KBM-7 (cell line): ENCODE results near the gene SBNO2.

Experiments used
- DNase-seq: peaks from one replicate; pipeline ENCODE4 v3.0.0-alpha.2; 2015
- in situ Hi-C: fragments of 300-500 bp; cut with MboI; formaldehyde crosslinking; loops from 2 replicates; pipeline ENCODE4 v1.14.3; 2020; ENCODE audit warnings: low sequenced_read_pairs, low pct_unique_long_range_greater_than_20kb, mixed read lengths

SBNO2 gene

DNA sequence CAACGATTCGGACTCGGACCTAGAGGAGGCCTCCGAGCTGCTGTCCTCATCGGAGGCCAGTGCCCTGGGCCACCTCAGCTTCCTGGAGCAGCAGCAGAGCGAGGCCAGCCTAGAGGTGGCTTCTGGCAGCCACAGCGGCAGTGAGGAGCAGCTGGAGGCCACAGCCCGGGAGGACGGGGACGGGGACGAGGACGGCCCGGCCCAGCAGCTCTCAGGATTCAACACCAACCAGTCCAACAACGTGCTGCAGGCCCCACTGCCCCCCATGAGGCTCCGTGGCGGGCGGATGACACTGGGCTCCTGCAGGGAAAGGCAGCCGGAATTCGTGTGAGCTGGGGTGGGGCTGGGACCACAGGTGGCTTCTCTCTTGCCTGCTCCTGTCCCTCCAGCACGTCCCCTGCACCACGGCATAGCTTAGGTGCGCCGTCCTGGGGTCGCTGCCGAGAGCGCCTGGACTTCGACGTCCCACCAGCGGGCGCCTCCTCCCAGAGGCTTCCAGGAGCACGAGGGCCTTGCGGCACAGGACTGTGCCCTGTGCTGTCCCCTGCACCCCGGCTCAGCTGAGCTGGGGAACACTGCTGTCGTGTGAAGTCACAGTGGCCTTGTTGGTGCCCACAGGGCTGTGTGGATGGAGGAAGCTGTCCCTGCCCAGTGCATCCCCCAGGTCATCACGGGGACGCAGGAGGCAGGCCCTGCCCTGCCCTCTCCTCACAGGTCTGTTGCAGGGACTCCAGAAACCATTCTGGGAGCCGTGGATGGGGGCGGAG is 88.2 kb downstream of the SBNO2 start:
- in situ Hi-C loops, result no loop called here
- DNase-seq, result no peak

DNA sequence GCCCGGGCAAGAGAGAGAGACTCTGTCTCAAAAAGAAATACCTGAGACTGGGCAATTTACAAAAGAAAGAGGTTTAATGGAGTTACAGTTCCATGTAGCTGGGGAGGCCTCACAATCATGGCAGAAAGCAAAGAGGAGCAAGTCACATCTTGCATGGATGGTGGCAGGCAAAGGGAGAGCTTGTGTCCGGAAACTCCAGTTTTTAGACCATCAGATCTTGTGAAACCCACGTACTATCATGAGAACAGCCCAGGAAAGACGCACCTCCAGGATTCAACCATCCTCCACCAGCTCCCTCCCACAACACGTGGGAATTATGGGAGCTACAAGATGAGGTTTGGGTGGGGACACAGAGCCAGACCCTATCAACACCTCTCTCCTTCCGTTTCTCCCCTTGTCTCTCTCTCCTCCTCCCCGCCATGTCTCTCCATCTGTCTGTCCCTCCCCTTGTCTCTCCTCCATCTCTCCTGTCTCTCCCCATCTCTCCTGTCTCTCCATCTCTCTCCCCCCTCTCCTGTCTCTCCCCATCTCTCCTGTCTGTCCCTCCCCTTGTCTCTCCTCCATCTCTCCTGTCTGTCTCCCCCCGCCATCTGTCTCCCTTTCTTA is 88.9 kb downstream of the SBNO2 start:
- in situ Hi-C loops, result no loop called here
- DNase-seq, result no peak

DNA sequence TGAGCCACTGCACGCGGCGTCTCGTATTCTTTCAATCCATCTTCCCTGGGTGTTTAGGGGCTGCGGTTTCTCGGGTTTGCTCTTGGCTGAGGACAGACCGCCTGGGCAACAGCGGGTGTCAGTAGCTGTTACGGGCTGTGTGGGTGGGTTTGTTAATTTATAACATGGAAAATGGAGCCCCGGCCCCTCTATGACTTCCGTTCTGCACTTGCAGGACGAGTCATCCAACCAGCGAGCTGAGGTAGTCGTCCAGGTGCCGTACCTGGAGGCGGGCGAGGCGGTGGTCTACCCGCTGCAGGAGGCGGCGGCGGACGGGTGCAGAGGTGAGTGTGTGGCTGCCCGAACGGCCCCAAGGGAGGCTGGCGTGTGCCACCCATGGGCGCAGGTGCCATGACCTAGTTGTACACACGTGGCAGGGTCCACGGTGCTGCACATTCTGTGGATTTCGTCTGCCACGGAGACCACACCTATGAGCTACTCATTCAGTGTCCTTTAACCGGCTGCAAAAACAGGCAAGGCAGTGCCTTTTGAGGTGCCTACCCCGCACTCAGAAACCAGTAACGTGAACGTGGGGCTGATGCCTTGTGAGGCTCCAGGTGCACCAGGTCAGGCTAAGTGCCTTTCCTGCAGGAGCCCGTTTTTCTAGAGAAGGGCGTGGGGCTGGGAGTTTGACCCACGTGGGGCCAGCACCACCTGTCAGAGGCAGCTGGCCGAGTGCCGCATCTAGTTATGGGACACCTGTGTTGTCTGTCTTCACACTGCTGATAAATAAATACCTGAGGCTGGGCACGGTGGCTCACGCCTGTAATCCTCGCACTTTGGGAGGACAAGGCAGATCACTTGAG is 89.8 kb downstream of the SBNO2 start:
- in situ Hi-C loops, result no loop called here
- no peak for DNase-seq

DNA sequence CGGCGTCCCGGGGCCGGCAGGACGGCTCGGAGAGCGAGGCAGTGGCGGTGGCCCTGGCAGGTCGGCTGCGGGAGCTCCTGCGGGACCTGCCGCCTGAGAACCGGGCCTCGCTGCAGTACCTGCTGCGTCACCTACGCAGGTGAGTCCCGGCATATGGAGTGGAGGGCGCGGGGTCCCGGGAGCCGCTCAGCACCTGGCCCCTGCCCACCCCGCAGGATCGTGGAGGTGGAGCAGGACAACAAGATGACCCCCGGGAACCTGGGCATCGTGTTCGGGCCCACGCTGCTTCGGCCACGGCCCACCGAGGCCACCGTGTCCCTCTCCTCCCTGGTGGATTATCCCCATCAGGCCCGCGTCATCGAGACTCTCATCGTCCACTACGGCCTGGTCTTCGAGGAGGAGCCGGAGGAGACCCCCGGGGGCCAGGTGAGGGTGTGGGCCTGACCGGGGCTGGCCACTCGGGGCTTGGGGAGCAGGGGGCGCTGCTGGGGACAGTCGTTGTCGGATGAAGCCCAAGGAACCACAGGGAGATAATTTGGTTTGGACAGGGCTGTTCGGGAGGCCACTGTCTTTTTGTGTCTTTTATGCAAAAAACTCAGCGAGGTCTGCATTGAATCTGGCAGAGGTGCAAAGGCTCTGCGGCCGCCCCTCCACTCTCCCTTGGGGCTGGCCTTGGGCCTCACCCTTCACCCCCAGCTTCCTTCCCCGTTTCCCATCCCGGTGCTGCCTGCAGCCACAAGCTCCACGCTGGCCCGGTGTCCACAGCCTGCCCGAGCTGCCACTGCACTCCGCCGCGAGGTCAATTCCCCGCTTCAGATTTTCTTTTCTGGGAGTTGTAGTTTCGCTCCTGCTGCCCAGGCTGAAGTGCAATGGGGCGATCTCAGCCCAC is 90.9 kb downstream of the SBNO2 start:
- DNase-seq, result no peak
- in situ Hi-C loops, result no loop called here

DNA sequence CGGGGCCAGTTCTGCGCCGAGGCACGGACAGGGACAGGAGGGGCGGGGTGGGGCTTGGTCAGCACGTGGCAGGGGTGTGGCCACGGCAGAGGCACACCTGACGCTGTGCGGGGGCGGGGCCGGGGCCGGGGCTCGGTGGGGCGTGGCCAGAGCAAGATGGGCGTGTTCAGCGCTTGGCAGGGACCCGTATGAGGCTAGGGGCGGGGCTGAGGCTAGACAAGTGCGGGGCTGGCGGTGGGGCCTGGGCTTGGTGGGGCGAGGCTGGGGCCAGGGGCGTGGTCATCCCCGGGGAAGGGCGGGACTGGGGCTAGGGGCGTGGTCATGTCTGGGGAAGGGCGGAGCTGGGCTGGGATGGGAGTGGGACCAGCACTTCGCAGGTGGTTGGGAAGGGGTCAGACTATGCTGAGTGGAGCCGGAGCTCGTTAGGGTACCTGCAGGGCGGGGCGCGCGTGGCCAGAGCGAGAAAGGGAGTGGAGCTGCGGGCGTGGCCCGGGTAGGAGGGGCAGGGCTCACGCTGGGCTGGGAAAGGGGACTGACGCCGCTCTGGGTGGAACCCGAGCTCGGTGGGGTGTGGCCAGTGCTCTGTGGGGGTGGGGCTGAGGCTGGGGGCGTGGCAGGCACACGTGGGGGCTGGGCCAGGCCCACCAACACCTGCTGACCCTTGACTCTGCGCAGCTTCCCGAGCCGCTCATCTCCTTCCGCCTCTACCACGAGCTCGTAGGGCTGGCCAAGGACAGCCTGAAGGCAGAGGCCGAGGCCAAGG is 91.7 kb downstream of the SBNO2 start:
- in situ Hi-C loops, result no loop called here

DNA sequence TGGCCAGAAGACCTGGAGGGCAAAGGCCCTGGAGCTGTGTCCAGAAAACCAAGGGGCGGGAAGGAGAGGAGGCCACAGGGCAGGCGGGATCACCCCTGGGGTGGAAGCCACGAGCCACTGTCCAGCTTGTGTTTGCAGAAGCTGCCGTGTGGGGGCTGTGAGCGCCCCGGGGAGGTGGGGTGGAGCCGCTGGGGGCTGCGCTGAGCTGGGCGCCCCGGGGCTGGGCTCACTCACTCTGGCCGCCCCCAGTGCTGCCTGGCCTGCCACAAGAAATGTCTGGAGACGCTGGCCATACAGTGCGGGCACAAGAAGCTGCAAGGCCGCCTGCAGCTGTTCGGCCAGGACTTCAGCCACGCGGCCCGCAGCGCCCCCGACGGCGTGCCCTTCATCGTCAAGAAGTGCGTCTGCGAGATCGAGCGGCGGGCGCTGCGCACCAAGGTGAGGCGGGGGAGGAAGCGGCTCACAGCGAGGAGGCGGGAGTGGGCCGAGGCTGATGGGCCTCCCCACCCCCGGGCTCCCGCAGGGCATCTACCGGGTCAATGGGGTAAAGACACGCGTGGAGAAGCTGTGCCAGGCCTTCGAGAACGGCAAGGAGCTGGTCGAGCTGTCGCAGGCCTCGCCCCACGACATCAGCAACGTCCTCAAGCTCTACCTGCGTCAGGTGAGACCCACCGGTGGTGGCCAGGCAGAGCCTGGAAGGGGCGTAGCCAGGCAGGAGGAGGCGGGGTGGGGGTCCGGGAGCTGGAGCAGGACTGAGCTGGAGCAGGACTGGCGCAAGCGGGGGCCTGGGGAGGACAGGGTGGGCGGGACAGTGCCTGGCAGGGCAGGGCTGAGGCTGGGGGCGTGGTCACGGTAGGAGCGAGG is 92.5 kb downstream of the SBNO2 start:
- in situ Hi-C loops, result no loop called here
- no peak for DNase-seq

More for the DNA sequence above, 91.7 kb downstream of the SBNO2 start:
- no peak for DNase-seq

DNA sequence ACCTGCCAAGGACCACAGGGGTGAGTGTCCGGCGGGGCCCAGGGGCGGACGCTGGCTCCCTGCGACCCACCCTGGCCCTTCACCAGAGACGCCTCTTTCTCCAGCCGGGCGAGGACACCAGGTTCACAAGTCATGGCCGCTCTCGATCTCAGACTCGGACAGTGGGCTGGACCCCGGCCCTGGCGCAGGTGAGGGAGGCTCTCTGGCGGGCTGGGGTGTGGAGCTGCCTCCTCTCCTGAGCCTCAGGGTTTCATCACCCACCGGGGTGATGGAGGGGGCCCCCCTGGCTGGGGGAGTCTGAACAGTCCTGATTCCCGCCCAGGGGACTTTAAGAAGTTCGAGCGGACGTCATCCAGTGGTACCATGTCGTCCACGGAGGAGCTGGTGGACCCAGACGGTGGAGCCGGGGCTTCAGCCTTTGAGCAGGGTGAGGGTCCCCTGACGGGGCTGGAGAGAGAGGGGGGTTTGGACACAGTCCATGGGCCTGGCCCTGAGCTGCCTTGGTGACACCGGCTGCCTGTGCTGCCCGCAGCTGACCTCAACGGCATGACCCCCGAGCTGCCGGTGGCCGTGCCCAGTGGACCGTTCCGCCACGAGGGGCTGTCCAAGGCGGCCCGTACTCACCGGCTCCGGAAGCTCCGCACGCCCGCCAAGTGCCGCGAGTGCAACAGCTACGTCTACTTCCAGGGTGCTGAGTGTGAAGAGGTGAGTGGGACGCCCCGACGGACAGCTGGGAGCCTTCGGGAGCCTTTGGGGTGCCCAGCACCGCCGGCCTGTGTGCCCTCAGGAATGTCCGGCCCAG is 93.5 kb downstream of the SBNO2 start:
- DNase-seq, result no peak
- in situ Hi-C loops, result no loop called here

DNA sequence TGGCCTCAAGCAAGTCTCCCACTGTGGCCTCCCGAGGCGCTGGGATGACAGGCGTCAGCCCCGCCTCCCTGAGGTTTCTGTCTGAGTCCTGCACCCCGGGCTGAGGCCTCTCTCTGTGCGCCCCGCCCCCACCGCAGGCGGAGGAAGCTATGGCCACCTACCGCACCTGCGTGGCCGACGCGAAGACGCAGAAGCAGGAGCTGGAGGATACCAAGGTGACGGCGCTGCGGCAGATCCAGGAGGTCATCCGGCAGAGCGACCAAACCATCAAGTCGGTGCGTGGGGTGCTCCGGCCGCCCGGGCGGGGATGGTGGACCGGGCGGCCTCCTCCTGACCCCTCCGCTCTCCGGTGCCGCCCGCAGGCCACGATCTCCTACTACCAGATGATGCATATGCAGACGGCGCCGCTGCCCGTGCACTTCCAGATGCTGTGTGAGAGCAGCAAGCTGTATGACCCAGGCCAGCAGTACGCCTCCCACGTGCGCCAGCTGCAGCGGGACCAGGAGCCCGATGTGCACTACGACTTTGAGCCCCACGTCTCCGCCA is 94.4 kb downstream of the SBNO2 start:
- in situ Hi-C loops, result no loop called here
- DNase-seq, result no peak

DNA sequence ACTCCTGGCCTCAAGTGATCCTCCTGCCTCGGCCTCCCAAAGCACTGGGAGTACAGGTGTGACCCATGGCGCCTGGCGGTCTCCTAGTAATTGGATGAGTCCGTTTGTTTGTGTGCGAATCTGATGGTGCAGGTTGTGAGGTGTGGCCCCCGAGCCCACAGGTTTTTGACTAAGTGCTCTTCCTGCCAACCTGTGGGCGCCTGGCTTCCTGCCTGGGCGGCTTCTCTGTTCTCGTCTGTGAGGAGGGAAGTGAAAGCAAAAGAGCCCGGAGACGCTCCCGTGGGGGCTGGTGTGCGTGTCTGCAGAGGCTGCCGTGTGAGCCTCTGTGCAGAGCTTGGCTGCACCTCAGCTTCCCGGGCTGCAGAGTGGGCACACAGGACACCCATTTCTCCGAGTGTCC is 97.1 kb downstream of the SBNO2 start:
- in situ Hi-C loops, result no loop called here
- peak; percentile 89 for DNase-seq

DNA sequence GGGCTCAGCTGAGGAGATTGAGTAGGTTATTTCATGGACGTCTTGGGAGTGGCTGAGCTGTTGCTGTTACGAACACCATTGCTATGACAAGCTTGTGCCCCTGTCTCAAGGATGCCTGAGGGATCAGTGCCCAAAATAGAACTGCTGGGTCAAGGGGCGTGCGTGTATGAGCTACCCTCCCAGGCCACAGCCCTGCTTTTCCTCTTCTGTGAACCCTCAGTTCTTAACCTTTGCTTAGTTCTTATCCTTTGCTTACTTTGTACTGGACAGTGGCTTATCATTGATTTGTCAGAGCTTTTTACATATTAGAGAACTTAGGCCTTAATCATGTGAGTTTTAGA is 98.1 kb downstream of the SBNO2 start:
- in situ Hi-C loops, result no loop called here
- DNase-seq, result no peak

DNA sequence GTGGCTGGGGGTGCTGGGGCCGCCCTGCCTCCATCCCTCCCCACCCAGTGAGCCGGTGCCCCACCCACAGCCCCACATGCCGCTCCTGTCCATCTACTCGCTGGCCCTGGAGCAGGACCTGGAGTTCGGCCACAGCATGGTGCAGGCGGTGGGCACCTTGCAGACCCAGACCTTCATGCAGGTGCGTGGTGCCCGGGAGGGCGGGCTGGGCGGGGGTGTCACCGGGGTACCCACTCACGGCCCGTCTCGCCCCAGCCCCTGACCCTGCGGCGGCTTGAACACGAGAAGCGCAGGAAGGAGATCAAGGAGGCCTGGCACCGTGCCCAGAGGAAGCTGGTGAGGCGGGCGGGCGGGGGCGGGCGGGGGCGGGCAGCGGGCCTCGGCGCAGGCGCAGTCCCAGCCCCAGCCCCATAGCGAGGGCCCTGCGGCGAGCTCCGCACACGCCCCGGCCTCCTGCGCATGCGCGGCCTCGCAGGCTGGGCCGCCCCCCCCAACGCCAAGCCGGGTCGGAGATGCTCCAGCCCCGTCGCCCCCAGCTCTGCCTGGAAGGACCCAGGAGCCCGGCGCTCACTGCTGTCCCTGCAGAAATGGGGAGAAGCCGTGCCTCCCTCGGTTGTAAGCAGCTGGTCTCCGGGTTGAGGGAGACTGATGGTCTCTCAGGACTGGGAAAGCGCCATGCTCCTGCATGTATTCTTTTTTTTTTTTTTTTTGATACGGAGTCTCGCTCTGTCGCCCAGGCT is 99.4 kb downstream of the SBNO2 start:
- in situ Hi-C loops, result no loop called here
- peak; percentile 37 for DNase-seq

DNA sequence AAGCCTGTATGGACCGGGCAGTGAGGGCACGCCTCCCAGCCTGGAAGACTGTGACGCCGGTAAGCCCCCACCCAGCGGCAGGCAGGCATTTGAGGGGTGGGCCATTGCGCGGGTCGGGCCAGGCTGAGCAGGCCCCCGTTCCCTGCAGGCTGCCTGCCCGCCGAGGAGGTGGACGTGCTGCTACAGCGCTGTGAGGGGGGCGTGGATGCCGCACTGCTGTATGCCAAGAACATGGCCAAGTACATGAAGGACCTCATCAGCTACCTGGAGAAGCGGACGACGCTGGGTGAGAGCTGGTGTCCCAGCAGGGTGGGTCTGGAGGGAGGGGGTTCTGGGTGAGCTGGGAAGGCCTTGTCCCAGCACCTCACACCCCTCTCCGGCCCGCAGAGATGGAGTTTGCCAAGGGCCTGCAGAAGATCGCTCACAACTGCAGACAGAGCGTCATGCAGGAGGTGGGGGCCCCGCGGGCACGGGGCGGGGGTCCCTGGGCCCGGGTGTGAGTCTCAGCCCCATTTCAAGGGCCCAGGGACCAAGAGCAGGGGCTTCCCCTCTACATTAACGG is 100.0 kb downstream of the SBNO2 start:
- no peak for DNase-seq
- in situ Hi-C loops, result no loop called here

DNA sequence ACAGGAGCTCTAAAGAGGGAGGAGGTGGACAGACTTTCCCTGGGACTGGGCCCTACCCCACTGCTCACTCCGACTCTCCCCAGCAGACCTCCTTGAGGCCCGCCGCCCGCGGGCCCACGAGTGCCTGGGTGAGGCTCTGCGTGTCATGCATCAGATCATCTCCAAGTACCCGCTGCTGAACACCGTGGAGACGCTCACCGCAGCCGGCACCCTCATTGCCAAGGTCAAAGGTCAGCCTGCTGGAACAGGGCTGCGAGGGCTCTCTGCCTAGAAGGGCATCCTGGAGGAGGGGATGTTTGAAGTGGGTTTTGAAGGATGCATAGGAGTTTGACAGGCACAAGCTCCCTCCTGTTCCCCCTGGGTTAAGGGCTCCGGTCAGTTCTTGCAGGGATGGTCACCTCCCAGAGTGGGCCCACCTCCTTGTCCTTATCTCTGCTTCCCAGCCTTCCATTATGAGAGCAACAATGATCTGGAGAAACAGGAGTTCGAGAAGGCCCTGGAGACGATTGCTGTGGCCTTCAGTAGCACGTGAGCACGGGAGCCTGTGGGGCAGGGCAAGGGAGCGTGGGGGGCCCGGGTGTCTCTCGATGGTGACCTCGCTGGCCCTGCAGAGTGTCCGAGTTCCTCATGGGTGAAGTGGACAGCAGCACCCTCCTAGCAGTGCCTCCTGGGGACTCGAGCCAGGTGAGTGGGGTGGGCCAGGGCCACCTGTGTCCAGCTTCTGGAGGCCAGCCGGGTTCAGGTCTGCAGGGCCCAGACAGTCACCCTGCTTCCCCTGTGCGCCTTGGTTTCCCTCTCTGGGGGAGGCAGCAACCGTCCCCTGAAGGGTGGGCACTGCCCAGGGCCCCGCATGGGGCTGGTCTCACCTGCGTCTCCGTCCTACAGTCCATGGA is 100.8 kb downstream of the SBNO2 start:
- no peak for DNase-seq

DNA sequence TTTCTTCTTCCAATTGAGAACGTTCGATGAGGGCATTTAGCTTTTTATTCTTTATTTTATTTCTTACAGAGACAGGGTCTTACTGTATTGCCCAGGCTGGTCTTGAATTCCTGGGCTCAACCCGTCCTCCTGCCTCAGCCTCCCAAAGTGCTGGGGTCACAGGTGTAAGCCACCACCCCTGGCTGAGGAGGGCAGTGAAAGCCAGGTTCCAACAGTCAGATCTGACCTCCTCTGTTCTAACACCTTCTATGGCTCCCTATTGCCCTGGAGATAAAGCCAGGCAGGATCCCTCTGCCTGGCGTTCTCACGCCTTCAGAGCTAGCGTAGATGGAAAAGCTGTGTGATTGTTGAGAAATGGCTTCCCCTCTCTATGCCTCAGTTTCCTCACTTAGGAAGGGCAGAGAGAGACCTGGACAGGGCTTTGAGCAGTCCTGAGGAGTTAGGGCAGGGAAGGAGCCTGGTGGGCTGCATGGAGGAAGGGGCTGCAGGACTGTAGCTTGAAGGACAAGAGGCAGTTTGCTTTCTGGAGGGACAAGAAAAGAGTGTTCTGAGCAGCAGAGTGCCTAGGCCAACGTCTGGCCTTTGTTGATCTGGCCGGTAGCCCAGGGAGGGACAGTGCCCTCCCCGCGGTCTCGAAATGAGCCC is 101.6 kb downstream of the SBNO2 start:
- DNase-seq, result no peak
- in situ Hi-C loops, result no loop called here

More for the DNA sequence above, 100.8 kb downstream of the SBNO2 start:
- in situ Hi-C loops, result no loop called here
